ENCODE data around the gene CSPG4. TPM values are rescaled to one million over a fixed set of nuclear protein-coding genes. Genes with fewer than 3 reads are reported as not detected.

Gene CSPG4
- total and polyA plus RNA-seq, 2 of the 13 experiments (the other 11 are each of a cell fraction or from before 2014, with no cell fraction given), result 0.01 to 0.04 TPM

- TF ChIP-seq ZNF746 (CRISPR knock-in tag; IDR thresholded peaks at IDR 0.05), result peak; percentile 81
- TF ChIP-seq PBX2 (CRISPR knock-in tag; IDR thresholded peaks at IDR 0.05), result no peak
- peak; percentile 15; the same call in 1 of the 2 replicates for TF ChIP-seq ZNF580 (CRISPR knock-in tag; IDR thresholded peaks at IDR 0.05; ENCODE audit: borderline replicate concordance, low read depth)
- TF ChIP-seq ZMAT5 (CRISPR knock-in tag; IDR thresholded peaks at IDR 0.05; ENCODE audit: borderline replicate concordance, low read depth), result no peak
- TF ChIP-seq NFIB (CRISPR knock-in tag; IDR thresholded peaks at IDR 0.05; ENCODE audit: borderline replicate concordance), result no peak
- no peak for TF ChIP-seq ZNF30 (CRISPR knock-in tag; IDR thresholded peaks at IDR 0.05)
- TF ChIP-seq PRDM4 (CRISPR knock-in tag; IDR thresholded peaks at IDR 0.05; ENCODE audit: borderline replicate concordance), result no peak
- TF ChIP-seq, protein P1, sequence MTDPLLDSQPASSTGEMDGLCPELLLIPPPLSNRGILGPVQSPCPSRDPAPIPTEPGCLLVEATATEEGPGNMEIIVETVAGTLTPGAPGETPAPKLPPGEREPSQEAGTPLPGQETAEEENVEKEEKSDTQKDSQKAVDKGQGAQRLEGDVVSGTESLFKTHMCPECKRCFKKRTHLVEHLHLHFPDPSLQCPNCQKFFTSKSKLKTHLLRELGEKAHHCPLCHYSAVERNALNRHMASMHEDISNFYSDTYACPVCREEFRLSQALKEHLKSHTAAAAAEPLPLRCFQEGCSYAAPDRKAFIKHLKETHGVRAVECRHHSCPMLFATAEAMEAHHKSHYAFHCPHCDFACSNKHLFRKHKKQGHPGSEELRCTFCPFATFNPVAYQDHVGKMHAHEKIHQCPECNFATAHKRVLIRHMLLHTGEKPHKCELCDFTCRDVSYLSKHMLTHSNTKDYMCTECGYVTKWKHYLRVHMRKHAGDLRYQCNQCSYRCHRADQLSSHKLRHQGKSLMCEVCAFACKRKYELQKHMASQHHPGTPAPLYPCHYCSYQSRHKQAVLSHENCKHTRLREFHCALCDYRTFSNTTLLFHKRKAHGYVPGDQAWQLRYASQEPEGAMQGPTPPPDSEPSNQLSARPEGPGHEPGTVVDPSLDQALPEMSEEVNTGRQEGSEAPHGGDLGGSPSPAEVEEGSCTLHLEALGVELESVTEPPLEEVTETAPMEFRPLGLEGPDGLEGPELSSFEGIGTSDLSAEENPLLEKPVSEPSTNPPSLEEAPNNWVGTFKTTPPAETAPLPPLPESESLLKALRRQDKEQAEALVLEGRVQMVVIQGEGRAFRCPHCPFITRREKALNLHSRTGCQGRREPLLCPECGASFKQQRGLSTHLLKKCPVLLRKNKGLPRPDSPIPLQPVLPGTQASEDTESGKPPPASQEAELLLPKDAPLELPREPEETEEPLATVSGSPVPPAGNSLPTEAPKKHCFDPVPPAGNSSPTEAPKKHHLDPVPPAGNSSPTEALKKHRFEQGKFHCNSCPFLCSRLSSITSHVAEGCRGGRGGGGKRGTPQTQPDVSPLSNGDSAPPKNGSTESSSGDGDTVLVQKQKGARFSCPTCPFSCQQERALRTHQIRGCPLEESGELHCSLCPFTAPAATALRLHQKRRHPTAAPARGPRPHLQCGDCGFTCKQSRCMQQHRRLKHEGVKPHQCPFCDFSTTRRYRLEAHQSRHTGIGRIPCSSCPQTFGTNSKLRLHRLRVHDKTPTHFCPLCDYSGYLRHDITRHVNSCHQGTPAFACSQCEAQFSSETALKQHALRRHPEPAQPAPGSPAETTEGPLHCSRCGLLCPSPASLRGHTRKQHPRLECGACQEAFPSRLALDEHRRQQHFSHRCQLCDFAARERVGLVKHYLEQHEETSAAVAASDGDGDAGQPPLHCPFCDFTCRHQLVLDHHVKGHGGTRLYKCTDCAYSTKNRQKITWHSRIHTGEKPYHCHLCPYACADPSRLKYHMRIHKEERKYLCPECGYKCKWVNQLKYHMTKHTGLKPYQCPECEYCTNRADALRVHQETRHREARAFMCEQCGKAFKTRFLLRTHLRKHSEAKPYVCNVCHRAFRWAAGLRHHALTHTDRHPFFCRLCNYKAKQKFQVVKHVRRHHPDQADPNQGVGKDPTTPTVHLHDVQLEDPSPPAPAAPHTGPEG (CRISPR knock-in tag; IDR thresholded peaks at IDR 0.05), result no peak; the same call in 1 of the 2 replicates
- no peak for TF ChIP-seq ZNF101 (CRISPR knock-in tag; IDR thresholded peaks at IDR 0.05; ENCODE audit: borderline replicate concordance, low read depth)
- TF ChIP-seq HNRNPL (IDR thresholded peaks at IDR 0.05; ENCODE audit: low read depth, low read length), result 0 out of 2 replicates have a peak, but pooled peaks have one; percentile 11
- TF ChIP-seq ZNF224 (CRISPR knock-in tag; IDR thresholded peaks at IDR 0.05), result peak; percentile 25; the same call in 1 of the 2 replicates
- no peak for TF ChIP-seq LCORL (IDR thresholded peaks at IDR 0.05)
- TF ChIP-seq LCORL (CRISPR knock-in tag; IDR thresholded peaks at IDR 0.05), result peak; percentile 57; the same call in 1 of the 2 replicates
- TF ChIP-seq PBX3 (CRISPR knock-in tag; IDR thresholded peaks at IDR 0.05; ENCODE audit: borderline replicate concordance), result no peak
- TF ChIP-seq HOXD1 (CRISPR knock-in tag; IDR thresholded peaks at IDR 0.05), result no peak
Measured at GRCh38 chr15:75647370-75648155, 65.1 kb downstream of the CSPG4 start, which contains the start of gene SNX33 (continued).

Data from HepG2 (cell line).